ENCODE measurements around the gene BST1. TPM values are rescaled to one million over a fixed set of nuclear protein-coding genes. Genes with fewer than 3 reads are reported as not detected.

BST1 gene
- polyA plus RNA-seq, 1 donor (not counting 4 experiments of a cell fraction or from before 2014, with no cell fraction given), result 1.2 TPM

GRCh38 chr4:15690020-15690809 is 12.7 kb upstream of the BST1 start:
- dilution Hi-C loops (cut with MboI; ENCODE audit: extremely low pct_ligation_motif_present, low sequenced_read_pairs), result no loop called here
- peak overlapping the region in 2 of 3 experiments; percentile 15 to 39 for H3K4me3 ChIP-seq (ENCODE audit: control insufficient read depth in 2 of 3, extremely low read depth in 1 of 3, insufficient read depth in 2 of 3, low read depth in 1 of 3, low read length in 3 of 3)
- H3K27ac ChIP-seq (ENCODE audit: control insufficient read depth, insufficient read depth, low read length), result peak overlapping the region; percentile 88
- peaks cover 0 to 11% of the 10 kb centered on the region in 2 experiments for H3K36me3 ChIP-seq (ENCODE audit: control insufficient read depth in 2 of 2, extremely low read depth in 1 of 2, insufficient read depth in 2 of 2, low read length in 2 of 2)
- H3K4me1 ChIP-seq (ENCODE audit: control insufficient read depth, extremely low read depth, insufficient read depth, low read length), result peaks cover 50% of the 10 kb centered on the region
- H3K4me2 ChIP-seq (ENCODE audit: control insufficient read depth, extremely low read depth, insufficient read depth, low read depth, low read length), result peak overlapping the region; percentile 69
- H3K79me2 ChIP-seq (ENCODE audit: control insufficient read depth, insufficient read depth, low read length), result peaks cover 15% of the 10 kb centered on the region
- TF ChIP-seq EZH2 (IDR thresholded peaks at IDR 0.05; ENCODE audit: low read length), result no peak
- no peak for TF ChIP-seq CTCF (optimal IDR thresholded peaks at IDR 0.05 in 1 of 3, IDR thresholded peaks at IDR 0.05 in 1 of 3, conservative IDR thresholded peaks at IDR 0.05 in 1 of 3; ENCODE audit: extremely low read depth in 1 of 3, insufficient read depth in 2 of 3, low read length in 3 of 3)
- H3K9me3 ChIP-seq (ENCODE audit: control insufficient read depth, low read depth, low read length), result no peaks in the 10 kb centered on the region
- H3K27me3 ChIP-seq (ENCODE audit: control insufficient read depth, extremely low read depth, insufficient read depth, low read length), result no peaks in the 10 kb centered on the region
- no peak overlapping the region for H2AFZ ChIP-seq (ENCODE audit: control insufficient read depth, low read length)
- no peaks in the 10 kb centered on the region for H4K20me1 ChIP-seq (ENCODE audit: control insufficient read depth, extremely low read depth, insufficient read depth, low read length)
- DNase-seq (ENCODE audit: low read depth, low spot score) (peak; percentile 64), FAIRE-seq (peak; percentile 90)
- H3K9me1 ChIP-seq (ENCODE audit: control insufficient read depth, extremely low read depth, insufficient read depth, low read length), result no peaks in the 10 kb centered on the region
- H3K9ac ChIP-seq (ENCODE audit: control insufficient read depth, extremely low read depth, insufficient read depth, low read length), result peak overlapping the region; percentile 38

- peaks cover 0 to under 1% of the 10 kb centered on the region in 2 experiments for H3K36me3 ChIP-seq (ENCODE audit: control insufficient read depth in 2 of 2, extremely low read depth in 1 of 2, insufficient read depth in 2 of 2, low read length in 2 of 2)
- DNase-seq (ENCODE audit: low read depth, low spot score), result no peak
- peaks cover 3% of the 10 kb centered on the region for H3K79me2 ChIP-seq (ENCODE audit: control insufficient read depth, insufficient read depth, low read length)
- TF ChIP-seq EZH2 (IDR thresholded peaks at IDR 0.05; ENCODE audit: low read length) (no peak), CTCF (optimal IDR thresholded peaks at IDR 0.05 in 1 of 3, IDR thresholded peaks at IDR 0.05 in 1 of 3, conservative IDR thresholded peaks at IDR 0.05 in 1 of 3; ENCODE audit: extremely low read depth in 1 of 3, insufficient read depth in 2 of 3, low read length in 3 of 3) (no peak)
- peak overlapping the region; percentile 88 for H3K27ac ChIP-seq (ENCODE audit: control insufficient read depth, insufficient read depth, low read length)
- dilution Hi-C loops (cut with MboI; ENCODE audit: extremely low pct_ligation_motif_present, low sequenced_read_pairs), result no loop called here
- peak; percentile 36 for FAIRE-seq
- no peaks in the 10 kb centered on the region for H3K27me3 ChIP-seq (ENCODE audit: control insufficient read depth, extremely low read depth, insufficient read depth, low read length)
- peaks cover 51% of the 10 kb centered on the region for H3K4me1 ChIP-seq (ENCODE audit: control insufficient read depth, extremely low read depth, insufficient read depth, low read length)
- no peaks in the 10 kb centered on the region for H4K20me1 ChIP-seq (ENCODE audit: control insufficient read depth, extremely low read depth, insufficient read depth, low read length)
- H3K9ac ChIP-seq (ENCODE audit: control insufficient read depth, extremely low read depth, insufficient read depth, low read length), result no peak overlapping the region
- no peak overlapping the region for H3K4me3 ChIP-seq (ENCODE audit: control insufficient read depth in 2 of 3, extremely low read depth in 1 of 3, insufficient read depth in 2 of 3, low read depth in 1 of 3, low read length in 3 of 3)
- no peaks in the 10 kb centered on the region for H3K9me3 ChIP-seq (ENCODE audit: control insufficient read depth, low read depth, low read length)
- H2AFZ ChIP-seq (ENCODE audit: control insufficient read depth, low read length), result no peak overlapping the region
- no peak overlapping the region for H3K4me2 ChIP-seq (ENCODE audit: control insufficient read depth, extremely low read depth, insufficient read depth, low read depth, low read length)
- no peaks in the 10 kb centered on the region for H3K9me1 ChIP-seq (ENCODE audit: control insufficient read depth, extremely low read depth, insufficient read depth, low read length)
These were observed 11.3 kb upstream of the BST1 start for GRCh38 chr4:15691346-15692135.
